Esophagus mucosa (tissue), 1 donor: ENCODE data around the gene PDGFRA. TPM values are rescaled to one million over a fixed set of nuclear protein-coding genes. Genes with fewer than 3 reads are reported as not detected.

ENCODE experiments used
- ATAC-seq: fragments of 200-7000 bp; cut with Tn5 transposase; one replicate; pipeline ENCODE4 v1.9.1; 2020
- total RNA-seq: library from RNA; stranded (reverse); gene quantifications from one replicate; pipeline ENCODE4 v1.2.4, GENCODE V29; 2023
- donor health status: DM: yes; HTN: yes; CAD: no.

The PDGFRA gene
- total RNA-seq, 1 donor from 2014 or later = 11.6 TPM

DNA sequence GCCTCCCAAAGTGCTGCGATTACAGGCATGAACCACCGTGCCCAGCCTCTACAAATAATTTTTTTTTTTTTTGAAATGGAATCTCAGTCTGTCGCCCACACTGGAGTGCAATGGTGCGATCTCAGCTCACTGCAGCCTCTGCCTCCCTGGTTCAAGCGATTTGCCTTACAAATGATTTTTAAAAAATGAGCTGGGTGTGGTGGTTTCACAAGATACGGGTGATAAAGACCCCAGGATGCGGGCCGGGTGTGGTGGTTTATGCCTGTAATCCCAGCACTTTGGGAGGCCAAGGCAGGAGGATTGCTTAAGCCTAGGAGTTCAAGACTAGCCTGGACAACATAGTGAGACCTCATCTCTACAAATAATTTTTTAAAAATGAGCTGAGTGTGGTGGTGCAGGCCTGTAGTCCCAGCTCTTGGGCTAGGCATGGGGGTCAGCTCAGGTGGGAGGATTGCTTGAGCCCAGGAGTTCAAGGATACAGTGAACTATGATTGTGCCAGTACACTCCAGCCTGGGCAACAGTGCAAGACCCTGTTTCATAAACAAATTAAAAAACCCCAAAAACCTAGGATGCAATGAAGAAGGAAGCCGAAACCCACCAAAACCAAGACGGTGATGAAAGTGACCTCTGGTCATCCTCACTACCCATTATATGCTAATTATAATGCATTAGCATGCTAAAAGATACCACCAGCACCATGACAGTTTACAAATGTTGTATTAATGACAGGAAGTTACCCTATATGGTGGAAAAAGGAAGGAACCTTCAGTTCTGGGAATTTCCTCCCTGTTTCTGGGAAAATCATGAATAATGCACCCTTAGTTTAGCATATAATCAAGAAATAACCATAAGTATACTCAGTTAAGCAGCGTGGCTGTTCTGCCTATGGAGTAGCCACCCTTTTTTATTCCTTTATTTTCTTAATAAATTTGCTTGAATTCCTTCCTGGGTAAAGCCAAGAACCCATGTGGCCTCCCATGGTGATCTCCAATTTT lies 27.7 kb downstream of the PDGFRA start:
- no peak for ATAC-seq

GRCh38 chr4:54265366-54265765 lies 36.3 kb downstream of the PDGFRA start:
- ATAC-seq = no peak

- no peak for ATAC-seq
Measured at GRCh38 chr4:54268151-54268550, 39.1 kb downstream of the PDGFRA start.

DNA sequence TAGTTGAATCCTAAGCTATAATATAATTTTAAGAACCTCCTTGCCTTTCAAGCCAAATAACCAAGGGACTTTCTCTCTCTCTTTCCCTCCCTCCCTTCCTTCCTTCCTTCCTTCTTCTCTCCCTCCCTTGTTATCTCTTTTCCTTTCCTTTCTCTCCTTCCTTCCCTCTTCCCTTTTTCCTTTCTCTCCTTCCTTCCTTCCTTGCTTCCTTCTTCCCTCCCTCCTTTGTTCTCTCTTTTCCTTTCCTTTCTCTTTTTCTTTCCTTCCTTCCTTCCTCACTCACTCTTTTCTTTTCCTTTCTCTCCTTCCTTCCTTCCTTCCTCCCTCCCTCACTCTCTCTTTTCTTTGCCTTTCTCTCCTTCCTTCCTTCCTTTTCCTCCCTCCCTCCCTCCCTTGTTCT lies 42.4 kb downstream of the PDGFRA start:
- no peak for ATAC-seq

- no peak for ATAC-seq
Measured at GRCh38 chr4:54272051-54272450, 43.0 kb downstream of the PDGFRA start.

- no peak for ATAC-seq
Measured at GRCh38 chr4:54274264-54274663, 45.2 kb downstream of the PDGFRA start.

- no peak for ATAC-seq
Measured at GRCh38 chr4:54274795-54275665, 45.9 kb downstream of the PDGFRA start.

DNA sequence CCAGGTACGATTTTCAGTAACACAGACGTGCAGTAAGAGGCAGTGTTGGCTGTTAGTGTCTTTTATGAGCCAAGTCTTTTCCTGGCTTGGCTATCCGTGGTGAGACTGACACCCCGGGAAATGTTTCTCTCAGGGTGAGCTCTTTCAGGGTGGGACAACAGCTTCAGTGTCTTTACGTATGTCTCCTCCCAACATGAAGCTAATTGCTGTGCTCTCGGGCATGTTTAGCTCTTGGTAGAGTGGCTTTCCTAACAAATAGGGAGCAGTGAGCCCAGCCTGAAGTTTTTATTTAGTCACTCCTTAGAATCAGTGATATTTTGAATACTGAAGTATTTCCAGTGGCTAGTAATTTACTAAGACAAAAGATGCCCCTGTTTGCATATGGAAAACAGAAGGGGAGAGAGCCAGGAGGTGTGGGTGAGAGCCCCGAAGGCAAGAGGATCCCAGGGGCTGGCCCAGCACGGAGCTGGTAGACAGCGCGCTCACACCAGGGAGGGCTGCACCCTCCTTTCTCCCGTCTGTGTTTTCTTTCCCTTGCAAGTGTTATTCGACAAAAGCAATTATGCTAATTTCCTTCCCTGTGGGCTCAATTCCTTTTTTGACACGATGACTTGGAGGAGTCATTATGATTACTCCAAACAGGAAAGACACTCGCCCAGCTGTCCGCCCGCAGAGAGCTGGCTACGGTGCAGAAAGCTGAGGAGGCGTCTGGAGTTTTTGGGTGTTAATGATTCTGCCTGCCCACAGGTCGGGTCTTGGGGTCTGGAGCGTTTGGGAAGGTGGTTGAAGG lies 47.7 kb downstream of the PDGFRA start:
- peak; percentile 14 for ATAC-seq

DNA sequence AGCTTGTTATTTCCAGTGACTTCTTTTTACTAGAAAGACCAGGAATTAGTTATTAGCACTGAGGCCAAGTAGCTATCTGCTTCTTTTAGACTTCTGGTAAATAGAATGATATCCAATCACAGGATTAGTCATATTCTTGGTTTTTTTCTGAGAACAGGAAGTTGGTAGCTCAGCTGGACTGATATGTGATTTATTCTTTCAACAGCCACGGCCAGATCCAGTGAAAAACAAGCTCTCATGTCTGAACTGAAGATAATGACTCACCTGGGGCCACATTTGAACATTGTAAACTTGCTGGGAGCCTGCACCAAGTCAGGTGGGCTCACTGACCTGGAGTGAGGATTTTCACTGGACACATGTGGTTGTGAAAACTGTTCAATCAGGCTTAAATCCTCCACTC lies 48.6 kb downstream of the PDGFRA start:
- peak; percentile 35 for ATAC-seq

DNA sequence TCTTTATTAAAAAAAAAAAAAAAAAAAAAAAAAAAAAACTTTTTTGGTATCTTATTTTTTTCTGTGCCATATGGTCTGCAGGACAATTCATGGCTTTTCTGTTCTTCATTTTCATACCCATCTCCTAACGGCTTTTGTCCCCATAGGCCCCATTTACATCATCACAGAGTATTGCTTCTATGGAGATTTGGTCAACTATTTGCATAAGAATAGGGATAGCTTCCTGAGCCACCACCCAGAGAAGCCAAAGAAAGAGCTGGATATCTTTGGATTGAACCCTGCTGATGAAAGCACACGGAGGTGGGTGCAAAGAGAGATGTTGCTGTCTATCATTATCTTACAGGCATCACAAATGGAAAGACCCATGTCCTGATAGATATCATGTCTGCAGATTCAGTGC lies 49.1 kb downstream of the PDGFRA start:
- no peak for ATAC-seq

DNA sequence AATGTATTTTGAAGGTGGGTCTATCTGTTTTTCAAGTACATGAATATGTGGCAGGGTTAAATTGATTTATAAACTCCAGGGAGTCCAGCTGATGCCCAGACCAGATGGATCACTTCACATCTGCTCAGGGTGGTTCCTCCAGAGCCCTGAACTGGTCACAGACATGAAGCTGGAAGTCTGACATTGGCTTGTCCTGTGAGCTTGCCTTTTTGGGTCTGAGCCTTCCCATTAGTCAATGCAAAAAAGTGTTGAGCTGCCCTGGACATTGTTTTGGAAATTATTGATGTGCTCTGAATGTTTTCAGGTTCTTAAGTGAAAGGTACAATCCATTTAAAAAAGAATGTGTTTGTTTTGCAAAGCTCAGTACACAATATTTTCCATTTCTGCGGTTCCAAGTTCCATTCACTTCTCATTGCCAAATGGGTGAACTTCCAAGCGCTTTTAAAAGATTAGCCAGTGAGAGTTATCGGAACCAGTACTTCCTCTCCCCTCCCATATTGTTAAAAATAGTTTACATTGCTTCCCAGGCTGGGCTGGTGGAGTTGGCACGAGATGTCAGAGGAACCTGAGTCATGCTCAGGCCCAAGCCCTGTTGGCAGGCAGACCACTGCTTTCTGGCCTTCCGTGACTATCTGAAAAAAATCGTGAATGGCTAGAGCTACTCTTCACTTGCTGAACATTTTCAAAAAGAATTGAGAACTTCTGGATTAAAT lies 52.1 kb downstream of the PDGFRA start:
- peak; percentile 84 for ATAC-seq

DNA sequence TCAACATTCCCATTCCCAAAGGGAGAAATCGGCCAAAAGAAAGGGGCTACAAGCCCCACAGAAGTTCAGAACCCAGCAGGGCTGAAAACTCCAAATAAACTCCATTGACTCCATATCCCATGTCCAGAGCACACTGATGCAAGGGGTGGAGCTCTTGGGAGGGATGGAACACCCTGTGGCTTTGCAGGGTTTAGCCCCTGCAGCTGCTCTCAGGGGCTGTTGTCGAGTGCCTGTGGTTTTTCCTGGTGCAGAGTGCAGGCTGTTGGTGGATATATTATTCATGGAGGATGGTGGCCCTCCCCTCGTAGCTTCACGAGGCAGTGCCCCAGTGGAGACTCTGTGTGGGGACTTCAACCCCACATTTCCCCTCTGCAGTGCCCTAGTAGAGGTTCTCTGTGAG lies 53.7 kb downstream of the PDGFRA start:
- ATAC-seq = no peak

GRCh38 chr4:54289316-54289715 lies 60.2 kb downstream of the PDGFRA start:
- no peak for ATAC-seq

DNA sequence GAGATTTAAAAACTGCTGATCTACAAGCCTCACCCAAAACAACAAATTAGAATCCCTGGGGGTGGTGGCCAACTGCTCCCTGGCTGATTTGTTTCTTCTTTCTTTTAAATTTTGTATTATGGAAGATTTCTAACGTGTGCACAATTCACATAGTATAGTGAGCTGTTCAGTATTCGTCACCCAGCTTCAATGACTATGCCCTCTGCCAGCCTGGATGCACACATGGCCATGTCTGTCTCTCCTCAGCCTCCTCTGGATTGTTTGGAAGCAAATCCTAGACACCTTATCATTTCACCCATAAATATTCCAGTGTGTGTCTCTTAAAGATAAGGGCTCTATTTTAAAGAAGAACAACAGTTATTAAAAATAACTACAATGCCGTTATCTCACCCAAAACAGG lies 61.9 kb downstream of the PDGFRA start:
- ATAC-seq = no peak

DNA sequence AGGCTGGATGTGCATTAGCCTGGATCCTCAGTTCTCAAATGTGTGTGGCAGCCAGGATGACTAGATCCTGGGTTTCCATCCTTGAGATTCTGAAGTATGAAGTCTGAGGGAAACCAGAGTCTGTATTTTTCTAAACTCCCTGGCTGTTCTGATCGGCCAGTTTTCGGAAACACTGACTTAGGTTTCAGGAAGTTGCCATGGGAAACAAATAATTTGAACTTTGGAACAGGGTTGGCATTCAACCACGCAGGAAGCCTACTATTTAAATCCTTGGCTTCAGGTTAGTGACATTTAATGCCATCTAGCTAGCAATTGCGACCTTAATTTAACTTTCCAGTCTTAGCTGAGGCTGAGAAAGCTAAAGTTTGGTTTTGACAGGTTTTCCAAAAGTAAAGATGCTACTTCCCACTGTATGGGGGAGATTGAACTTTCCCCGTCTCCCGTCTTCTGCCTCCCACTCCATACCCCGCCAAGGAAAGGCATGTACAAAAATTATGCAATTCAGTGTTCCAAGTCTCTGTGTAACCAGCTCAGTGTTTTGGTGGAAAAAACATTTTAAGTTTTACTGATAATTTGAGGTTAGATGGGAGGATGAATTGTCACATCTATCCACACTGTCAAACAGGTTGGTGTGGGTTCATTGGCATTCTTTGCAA lies 67.6 kb downstream of the PDGFRA start:
- ATAC-seq = no peak

DNA sequence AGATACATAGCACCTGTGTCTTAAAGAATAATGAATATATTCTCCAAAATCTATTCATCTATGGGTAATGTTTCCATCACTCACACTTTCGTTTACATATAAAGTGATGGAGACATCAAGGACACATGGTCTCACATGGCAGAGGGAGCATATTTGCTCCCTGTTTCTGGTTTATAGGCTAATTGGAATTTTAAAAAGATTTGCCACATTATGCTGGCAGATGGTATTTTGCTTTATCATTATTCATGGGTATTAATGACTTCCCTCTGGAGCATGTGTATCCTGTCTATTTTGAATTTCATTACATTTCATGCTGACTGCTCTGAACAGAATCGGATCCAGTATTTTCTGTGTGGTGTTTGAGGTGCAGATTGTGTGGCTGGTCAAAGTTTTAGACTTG lies 79.0 kb downstream of the PDGFRA start:
- no peak for ATAC-seq

DNA sequence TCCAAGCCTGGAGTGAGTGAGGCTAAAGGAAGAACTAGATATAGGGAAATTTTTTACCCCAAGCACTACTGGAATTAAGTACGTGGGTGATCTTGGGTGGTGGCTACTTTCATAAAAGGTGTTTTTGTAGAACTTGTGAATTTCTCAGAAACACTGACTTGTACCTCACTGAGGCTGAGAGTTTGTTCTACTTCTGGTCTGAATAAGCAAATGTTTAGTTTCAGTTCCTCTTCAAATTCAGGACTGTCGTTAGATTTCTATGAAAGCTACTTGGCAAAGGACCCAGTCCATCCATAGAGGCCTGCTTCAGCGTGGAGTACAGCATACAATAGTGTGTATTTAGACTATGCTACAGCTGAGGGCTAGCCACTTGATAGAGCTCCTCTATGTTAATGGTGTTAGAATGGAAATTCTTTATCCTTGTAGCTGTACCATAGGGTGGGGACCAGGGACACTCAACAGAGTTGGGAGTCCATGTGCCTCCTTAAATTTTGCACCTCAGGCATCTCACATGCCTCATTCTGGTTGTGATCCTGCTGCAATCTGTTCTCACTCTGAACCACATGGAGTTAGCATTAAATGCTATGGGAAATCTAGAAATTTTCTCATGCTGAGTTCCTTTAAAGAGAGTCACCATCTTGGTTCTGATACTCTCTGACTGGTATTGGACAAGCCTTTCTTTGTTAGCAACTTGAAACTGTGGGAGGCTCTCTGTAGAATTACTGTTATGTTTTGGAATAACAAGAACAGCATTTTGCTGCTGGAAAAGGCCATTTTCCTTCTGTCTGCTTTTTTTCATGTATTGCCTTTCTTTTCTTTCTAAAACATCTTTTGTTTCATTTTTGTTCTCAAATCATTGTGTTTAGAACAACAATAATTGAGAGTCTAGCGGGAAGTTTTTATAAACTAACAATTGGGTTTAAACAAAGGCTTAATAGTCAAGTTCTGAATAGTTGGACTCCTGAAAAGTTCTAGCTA lies 86.8 kb downstream of the PDGFRA start:
- no peak for ATAC-seq

DNA sequence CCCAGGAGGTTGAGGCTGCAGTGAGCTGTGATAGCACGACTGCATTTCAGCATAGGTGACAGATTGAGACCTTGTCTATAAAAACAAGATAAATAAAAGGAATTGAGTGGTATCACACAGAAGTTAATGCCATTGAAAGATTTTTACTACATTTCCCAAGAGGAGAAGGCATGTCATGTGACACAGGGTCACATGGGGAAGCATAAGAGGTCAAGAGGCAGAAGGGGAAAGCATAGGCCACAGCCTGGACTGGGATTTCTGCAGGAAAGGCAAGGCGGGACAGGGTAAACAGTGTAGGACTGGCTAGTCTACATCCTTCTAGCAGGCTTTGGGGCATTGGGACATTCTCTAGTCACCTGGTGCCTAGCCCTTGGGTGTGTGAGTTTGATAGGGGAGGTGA lies 88.6 kb downstream of the PDGFRA start:
- no peak for ATAC-seq

GRCh38 chr4:54318904-54319303 lies 89.8 kb downstream of the PDGFRA start:
- ATAC-seq = no peak
